ENCODE data around the gene ELF1. TPM values are rescaled to one million over a fixed set of nuclear protein-coding genes. Genes with fewer than 3 reads are reported as not detected.

Gene ELF1
- total and polyA plus RNA-seq, 5 experiments from 2014 or later, result 127 to 200 (median 155) TPM

DNA sequence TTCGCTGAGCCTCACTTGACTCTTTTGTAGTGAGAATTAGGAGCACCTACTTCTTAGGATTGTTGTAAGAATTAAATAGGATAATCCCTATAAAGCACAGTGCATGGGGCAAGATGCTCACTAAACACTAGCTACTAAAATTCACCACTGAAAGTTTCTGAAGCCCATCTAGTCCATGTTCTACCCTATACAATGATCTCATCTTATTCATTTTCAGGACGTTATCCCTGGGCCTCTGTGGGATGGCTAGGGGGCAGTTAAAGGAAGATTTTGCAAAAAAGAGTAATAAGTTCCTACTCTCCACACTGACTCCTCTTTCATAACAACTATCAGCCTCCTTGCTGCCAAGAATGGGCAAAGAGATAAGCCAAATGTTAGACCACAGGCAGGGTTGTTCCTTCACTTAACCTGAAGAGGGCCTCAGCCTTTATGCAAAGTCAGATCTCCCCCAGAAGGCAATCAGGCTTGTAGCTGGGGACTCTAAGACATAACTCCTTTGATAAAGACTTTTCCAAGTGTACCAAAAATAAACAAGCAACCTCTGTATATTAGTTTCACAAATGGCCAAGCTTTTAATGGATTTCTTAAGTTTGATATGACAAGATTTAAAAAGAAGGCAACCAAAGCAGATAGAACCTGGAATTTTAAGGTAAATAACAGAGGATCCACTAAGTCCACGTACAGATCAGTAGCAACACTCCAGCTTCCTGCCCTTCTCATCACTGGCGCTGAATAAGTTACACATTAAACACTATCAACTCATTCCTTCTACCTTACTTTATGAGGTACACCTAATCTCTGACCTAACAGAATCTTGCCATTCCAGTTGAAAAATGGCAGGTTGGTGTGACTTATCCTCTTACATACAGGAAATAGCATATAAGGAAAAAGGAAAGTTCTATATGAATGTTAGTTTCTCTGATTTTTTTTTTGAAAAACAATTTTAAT lies 44.4 kb downstream of the ELF1 start:
- H3K27ac Mint-ChIP-seq, result peak overlapping the region in 9 of 10 donors; percentile 60 to 96 (median 87)
- H3K36me3 Mint-ChIP-seq, result peaks cover 0 to 47% (median 9%) of the 10 kb centered on the region in 3 donors
- peak; percentile 79 to 89 for ATAC-seq
- POLR2A ChIA-PET, result interaction anchor here (0.5 to 2.2 kb wide), 8 partner anchors 10 to 669 kb away, joined by 3 to 11 read pairs (median 4); partner anchors contain the start of genes ELF1 and WBP4
- H3K27me3 Mint-ChIP-seq, result no peaks in the 10 kb centered on the region
- peaks cover 33 to 97% (median 88%) of the 10 kb centered on the region in 4 donors for H3K4me1 Mint-ChIP-seq
- peak in 8 of 10 donors; percentile 26 to 67 (median 54) for DNase-seq
- H3K4me3 Mint-ChIP-seq, result peak overlapping the region; percentile 45 to 99 (median 72)
- no peaks in the 10 kb centered on the region for H3K9me3 Mint-ChIP-seq

DNA sequence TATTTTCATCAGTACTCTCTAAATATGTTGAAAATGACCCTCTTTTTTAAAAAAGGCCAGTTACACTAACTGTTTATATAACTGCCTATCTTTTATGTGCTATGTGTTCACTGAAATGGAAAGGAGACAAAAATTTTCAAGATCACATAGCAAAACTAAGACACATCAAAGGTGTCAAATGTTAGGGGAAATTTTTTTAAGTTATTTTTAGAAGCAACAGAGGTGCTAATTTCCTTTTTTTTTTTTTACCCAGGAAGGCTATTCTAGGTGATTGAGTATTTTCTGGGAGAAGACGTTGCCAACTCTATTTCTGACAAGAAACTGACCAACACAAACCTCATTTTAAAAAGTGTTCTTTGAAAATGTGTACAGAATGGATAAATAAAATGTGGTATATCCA lies 45.7 kb downstream of the ELF1 start:
- Mint-ChIP-seq H3K4me1 (peaks cover 34 to 98% (median 94%) of the 10 kb centered on the region in 4 donors), H3K27me3 (no peaks in the 10 kb centered on the region), H3K36me3 (peaks cover 0 to 51% (median 9%) of the 10 kb centered on the region in 3 donors), H3K27ac (peak overlapping the region in 8 of 10 donors; percentile 14 to 96 (median 65)), H3K9me3 (no peaks in the 10 kb centered on the region), H3K4me3 (peak overlapping the region; percentile 25 to 81 (median 62))
- POLR2A ChIA-PET, result interaction anchor here (0.8 to 1.9 kb wide), 5 partner anchors 11 to 83 kb away, joined by 3 to 8 read pairs (median 3); partner anchors contain the start of gene ELF1
- no peak for DNase-seq
- no peak for ATAC-seq

DNA sequence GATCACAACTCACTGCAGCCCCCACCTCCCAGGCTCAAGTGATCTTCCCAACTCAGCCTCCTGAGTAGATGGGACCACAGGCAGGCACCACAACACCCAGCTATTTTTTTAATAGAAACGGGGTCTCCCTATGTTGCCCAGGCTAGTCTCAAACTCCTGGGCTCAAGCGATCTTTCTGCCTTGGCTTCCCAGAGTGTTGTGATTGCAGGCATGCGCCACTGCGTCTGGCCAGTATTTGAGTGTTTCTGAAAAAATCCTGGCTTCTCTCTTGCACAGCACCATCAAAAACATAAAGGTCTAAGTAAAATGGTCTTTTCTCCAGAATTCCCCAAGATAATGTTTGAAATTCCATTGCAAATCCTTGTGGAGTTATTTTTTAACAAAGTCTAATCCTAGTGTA lies 47.8 kb downstream of the ELF1 start:
- DNase-seq (no peak), ATAC-seq (no peak)
- no peaks in the 10 kb centered on the region for H3K9me3 Mint-ChIP-seq
- POLR2A ChIA-PET, result no interaction called here
- H3K36me3 Mint-ChIP-seq, result peaks cover 0 to 41% (median 5%) of the 10 kb centered on the region in 3 donors
- peaks cover 29 to 98% (median 94%) of the 10 kb centered on the region in 4 donors for H3K4me1 Mint-ChIP-seq
- H3K27ac Mint-ChIP-seq, result peak overlapping the region in 9 of 10 donors; percentile 26 to 96 (median 56)
- peak overlapping the region in 9 of 10 donors; percentile 20 to 69 (median 45) for H3K4me3 Mint-ChIP-seq
- H3K27me3 Mint-ChIP-seq, result no peaks in the 10 kb centered on the region

DNA sequence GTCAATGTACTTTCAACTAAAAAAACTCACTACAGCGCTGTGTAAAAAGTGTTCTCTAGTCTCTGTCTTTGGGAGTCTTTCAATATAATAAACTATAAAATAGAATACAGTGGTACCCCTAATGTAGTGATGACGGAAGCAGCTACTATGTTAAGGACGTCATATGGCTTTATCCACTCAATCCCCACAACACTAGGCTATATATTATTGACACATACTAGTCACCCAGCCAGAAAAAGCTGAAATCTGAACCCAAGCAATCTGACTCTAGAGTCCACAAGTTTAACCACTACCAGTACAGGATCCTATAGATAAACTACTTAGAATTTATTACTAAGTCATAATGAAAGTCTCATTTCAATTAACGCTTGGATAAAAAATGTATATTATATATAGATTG lies 48.3 kb downstream of the ELF1 start:
- no peaks in the 10 kb centered on the region for H3K9me3 Mint-ChIP-seq
- H3K4me1 Mint-ChIP-seq, result peaks cover 27 to 98% (median 91%) of the 10 kb centered on the region in 4 donors
- peak overlapping the region in 8 of 10 donors; percentile 12 to 96 (median 56) for H3K27ac Mint-ChIP-seq
- POLR2A ChIA-PET, result interaction anchor here (0.6 to 1.2 kb wide), 2 partner anchors 41 to 90 kb away, joined by 4 to 6 read pairs; no protein-coding TSS in a partner anchor
- no peaks in the 10 kb centered on the region for H3K27me3 Mint-ChIP-seq
- peaks cover 0 to 36% (median 3%) of the 10 kb centered on the region in 3 donors for H3K36me3 Mint-ChIP-seq
- peak overlapping the region in 9 of 10 donors; percentile 8 to 74 (median 65) for H3K4me3 Mint-ChIP-seq
- ATAC-seq (no peak), DNase-seq (no peak)

DNA sequence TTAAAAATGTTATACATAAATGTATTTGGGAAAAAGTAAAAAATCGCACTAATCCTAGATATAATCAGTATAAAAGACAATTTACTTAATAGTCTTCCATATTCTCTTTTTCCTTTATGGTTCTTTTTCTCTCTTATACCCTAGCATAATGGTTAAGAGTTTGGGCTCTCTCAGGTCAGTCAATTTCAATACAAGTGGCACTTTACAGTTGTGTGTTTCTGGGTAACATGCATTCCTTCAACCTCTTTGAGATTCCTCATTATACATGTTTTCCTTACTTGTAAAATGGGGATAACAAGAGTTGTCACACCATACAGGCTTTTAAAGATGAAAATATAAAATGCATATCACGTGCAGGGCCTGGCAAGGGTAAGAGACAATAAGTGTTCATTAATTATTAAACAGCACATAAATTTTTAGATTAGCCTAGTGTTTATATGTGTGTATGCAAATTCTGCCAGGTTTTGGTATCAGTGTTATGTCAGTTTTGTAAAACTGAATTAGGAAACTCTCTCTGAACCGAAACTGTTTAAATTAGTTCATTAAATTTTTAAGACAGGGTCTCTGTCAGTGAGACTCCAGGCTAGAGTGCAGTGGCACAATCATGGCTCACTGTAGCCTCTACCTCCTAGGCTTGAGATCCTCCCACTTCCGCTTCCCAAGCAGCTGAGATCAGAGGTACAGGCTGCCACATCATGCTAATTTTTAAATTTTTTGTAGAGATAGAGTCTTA lies 49.8 kb downstream of the ELF1 start:
- peaks cover 0 to 32% (median 0%) of the 10 kb centered on the region in 3 donors for H3K36me3 Mint-ChIP-seq
- POLR2A ChIA-PET, result interaction anchor here (1.2 kb wide), 1 partner anchor 91 kb away, joined by 6 read pairs; no protein-coding TSS in a partner anchor

DNA sequence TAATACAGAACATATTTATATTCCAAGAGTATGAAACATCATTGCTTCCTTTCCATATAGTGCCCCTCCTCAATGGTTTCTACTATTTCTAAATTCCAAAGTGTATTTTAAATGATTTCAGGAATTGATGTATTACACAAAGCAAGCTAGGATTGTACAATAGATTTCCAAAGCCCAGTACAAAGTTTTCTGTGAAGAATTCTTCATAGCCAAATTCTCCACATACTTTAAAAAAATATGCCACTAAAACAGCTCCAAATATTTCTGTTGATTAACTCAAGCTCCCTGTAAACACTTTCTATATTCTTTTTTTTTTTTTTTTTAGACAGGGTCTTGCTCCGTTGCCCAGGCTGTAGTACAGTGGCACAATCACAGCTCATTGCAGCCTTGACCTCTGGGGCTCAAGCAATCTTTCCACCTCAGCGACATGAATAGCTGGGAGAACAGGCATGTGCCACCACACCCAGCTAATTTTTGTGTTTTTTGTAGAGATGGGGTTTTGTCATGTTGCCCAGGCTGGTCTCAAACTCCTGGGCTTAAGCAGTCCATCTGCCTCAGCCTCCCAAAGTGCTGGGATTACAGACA lies 50.6 kb downstream of the ELF1 start:
- Mint-ChIP-seq H3K4me1 (peaks cover 30 to 98% (median 92%) of the 10 kb centered on the region in 4 donors), H3K27ac (peak overlapping the region in 4 of 10 donors; percentile 6 to 96 (median 19)), H3K9me3 (no peaks in the 10 kb centered on the region), H3K36me3 (peaks cover 0 to 34% (median 0%) of the 10 kb centered on the region in 3 donors), H3K4me3 (peak overlapping the region in 9 of 10 donors; percentile 15 to 76 (median 67)), H3K27me3 (no peaks in the 10 kb centered on the region)
- ATAC-seq, result no peak
- no peak for DNase-seq
- POLR2A ChIA-PET, result interaction anchor here (0.6 to 1.4 kb wide), 4 partner anchors 12 to 212 kb away, joined by 3 to 5 read pairs (median 4); no protein-coding TSS in a partner anchor

More for the DNA sequence above, 49.8 kb downstream of the ELF1 start:
- Mint-ChIP-seq H3K27me3 (no peaks in the 10 kb centered on the region), H3K4me3 (peak overlapping the region; percentile 46 to 76 (median 70)), H3K4me1 (peaks cover 30 to 98% (median 91%) of the 10 kb centered on the region in 4 donors), H3K27ac (peak overlapping the region; percentile 11 to 96 (median 58)), H3K9me3 (no peaks in the 10 kb centered on the region)
- ATAC-seq, result peak; percentile 63 to 73
- peak in 1 of 10 donors; percentile 22 for DNase-seq

DNA sequence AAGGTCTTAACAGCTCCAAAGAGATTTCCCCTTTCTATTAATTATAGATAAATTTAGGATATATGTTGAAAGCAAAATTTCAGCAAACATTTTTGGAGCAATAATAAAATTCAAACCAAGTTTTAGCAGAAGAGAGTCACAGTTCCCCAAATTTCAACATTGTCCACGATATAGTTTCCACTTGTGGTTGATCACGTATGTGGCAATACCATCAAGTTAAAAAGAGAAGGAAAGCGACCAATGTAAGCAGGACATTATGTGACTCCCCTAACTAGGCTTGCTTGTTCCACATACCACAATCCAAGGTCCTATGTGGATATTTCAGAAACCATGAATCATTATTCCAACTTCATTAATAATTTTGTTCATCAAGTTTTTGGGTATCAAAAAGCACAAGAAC lies 52.8 kb downstream of the ELF1 start:
- DNase-seq, result no peak
- Mint-ChIP-seq H3K27ac (peak overlapping the region in 1 of 10 donors; percentile 96), H3K36me3 (peaks cover 0 to 37% (median 0%) of the 10 kb centered on the region in 3 donors), H3K4me1 (peaks cover 44 to 96% (median 92%) of the 10 kb centered on the region in 4 donors), H3K27me3 (no peaks in the 10 kb centered on the region), H3K4me3 (peak overlapping the region in 6 of 10 donors; percentile 53 to 79 (median 68)), H3K9me3 (no peaks in the 10 kb centered on the region)
- POLR2A ChIA-PET, result no interaction called here
- no peak for ATAC-seq

DNA sequence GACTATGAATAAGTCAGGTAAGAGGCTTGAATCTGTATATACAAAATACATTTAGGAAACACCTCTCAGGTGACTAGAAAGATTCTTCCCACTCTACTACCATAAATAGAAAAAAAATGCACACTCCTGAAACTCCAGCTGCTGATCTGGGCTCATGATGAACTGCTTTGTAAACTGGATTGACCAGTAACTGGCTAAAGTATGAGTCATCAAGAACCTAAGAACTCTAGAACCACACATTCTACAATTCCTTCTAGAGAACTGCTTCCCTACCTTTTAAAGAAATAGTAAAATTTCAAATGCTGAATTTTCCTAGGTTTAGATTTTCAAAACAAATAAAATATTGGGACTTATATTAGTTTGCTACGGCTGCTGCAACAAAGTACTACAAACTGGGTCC lies 55.2 kb downstream of the ELF1 start:
- POLR2A ChIA-PET, result interaction anchor here (0.9 kb wide), 1 partner anchor 20 kb away, joined by 3 read pairs; no protein-coding TSS in a partner anchor
- Mint-ChIP-seq H3K36me3 (peaks cover 0 to 46% (median 2%) of the 10 kb centered on the region in 3 donors), H3K9me3 (no peaks in the 10 kb centered on the region), H3K4me1 (peaks cover 40 to 93% (median 86%) of the 10 kb centered on the region in 4 donors), H3K4me3 (peak overlapping the region in 9 of 10 donors; percentile 27 to 76 (median 65)), H3K27me3 (no peaks in the 10 kb centered on the region), H3K27ac (peak overlapping the region in 8 of 10 donors; percentile 17 to 96 (median 60))
- DNase-seq (no peak), ATAC-seq (no peak)

DNA sequence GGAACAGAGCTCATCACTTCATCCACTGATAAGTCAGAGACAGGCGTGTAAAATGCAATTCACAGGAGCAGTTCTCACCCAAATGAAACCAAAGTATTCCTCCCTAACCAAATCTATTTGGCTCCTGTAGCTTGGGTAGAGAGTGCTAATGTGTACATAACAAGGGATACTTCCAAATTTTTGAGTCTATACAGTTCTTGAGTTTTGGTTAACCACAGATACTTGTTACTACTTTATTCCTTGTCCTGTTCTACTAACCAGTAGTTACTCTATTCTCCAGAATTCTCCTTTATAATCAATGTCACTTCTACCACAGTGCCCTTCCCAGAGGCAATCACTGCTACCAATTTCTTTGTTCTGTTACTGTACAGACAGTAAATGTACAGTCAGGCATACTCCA lies 57.3 kb downstream of the ELF1 start:
- Mint-ChIP-seq H3K9me3 (no peaks in the 10 kb centered on the region), H3K4me3 (peak overlapping the region; percentile 9 to 71 (median 60)), H3K4me1 (peaks cover 47 to 88% (median 84%) of the 10 kb centered on the region in 4 donors), H3K36me3 (peaks cover 9 to 54% (median 17%) of the 10 kb centered on the region in 3 donors), H3K27ac (peak overlapping the region; percentile 9 to 96 (median 48)), H3K27me3 (no peaks in the 10 kb centered on the region)
- POLR2A ChIA-PET, result interaction anchor here (0.6 kb wide), 1 partner anchor 29 kb away, joined by 3 read pairs; no protein-coding TSS in a partner anchor
- DNase-seq, result no peak
- ATAC-seq, result peak in 1 of 2 donors; percentile 33

DNA sequence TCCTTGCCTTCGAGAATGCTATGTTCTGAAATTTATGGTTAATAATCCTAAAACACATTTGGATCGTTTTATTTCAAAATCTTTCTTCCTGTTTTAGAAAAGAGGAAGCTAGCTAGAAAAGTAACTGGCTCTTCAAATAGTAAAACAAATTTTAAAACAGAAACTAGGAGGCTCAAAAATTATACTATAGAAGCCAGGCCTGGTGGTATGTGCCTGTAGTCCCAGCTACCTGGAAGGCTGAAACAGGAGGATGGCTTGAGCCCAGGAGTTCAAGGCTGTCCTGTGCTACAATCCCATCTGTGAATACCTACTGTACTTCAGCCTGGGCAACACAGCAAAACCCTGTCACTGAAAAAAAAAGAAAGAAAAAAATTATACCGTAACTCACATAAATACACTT lies 57.9 kb downstream of the ELF1 start:
- POLR2A ChIA-PET, result no interaction called here
- ATAC-seq (peak in 1 of 2 donors; percentile 23), DNase-seq (no peak)
- H3K4me1 Mint-ChIP-seq, result peaks cover 42 to 83% (median 79%) of the 10 kb centered on the region in 4 donors
- peaks cover 9 to 58% (median 19%) of the 10 kb centered on the region in 3 donors for H3K36me3 Mint-ChIP-seq
- no peaks in the 10 kb centered on the region for H3K27me3 Mint-ChIP-seq
- peak overlapping the region in 9 of 10 donors; percentile 44 to 71 (median 61) for H3K4me3 Mint-ChIP-seq
- no peaks in the 10 kb centered on the region for H3K9me3 Mint-ChIP-seq
- H3K27ac Mint-ChIP-seq, result peak overlapping the region in 9 of 10 donors; percentile 9 to 96 (median 63)

DNA sequence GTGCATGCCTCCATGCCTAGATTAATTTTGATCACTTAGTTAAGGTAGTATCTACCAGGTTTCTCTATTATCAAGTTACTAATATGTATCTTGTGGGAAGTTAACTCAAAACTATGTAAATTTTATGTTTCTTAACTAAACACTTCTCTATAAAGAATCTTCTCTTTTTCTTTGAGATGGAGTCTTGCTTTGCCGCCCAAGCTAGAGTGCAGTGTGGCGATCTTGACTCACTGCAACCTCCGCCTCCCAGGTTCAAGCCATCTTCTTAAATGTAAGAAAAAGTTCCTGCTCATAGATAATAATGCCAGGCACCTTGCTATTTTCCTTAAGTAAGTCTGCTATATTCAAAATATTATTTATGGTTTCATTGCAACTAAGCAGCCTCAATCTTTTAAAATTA lies 58.4 kb downstream of the ELF1 start:
- ATAC-seq, result no peak
- Mint-ChIP-seq H3K27ac (peak overlapping the region in 8 of 10 donors; percentile 21 to 96 (median 62)), H3K4me1 (peaks cover 42 to 81% (median 77%) of the 10 kb centered on the region in 4 donors), H3K9me3 (no peaks in the 10 kb centered on the region), H3K27me3 (no peaks in the 10 kb centered on the region), H3K36me3 (peaks cover 9 to 60% (median 19%) of the 10 kb centered on the region in 3 donors), H3K4me3 (peak overlapping the region in 4 of 10 donors; percentile 1 to 65 (median 50))
- no peak for DNase-seq
- POLR2A ChIA-PET, result no interaction called here
